K562 (cell line): ENCODE data around the gene MPND. TPM values are rescaled to one million over a fixed set of nuclear protein-coding genes. Genes with fewer than 3 reads are reported as not detected.
A peak's percentile ranks its signal among the peaks of the same experiment; 100 is the strongest.

Experiments
- ATAC-seq: fragments of 200-7000 bp; cut with Tn5 transposase; 3 replicates; pipeline ENCODE4 v1.9.1; 2020; ENCODE audit warnings: moderate library complexity
- BruUV-seq: library from RNA; stranded (reverse); fragments of 400-500 nt; replicated peaks from 2 replicates; lab custom pipeline; 2021; lab: Mats Ljungman, UMichigan
- CTCF ChIA-PET: fragments of 300-600 bp; formaldehyde crosslinking; extraction: SDS; loops from one replicate; lab custom pipeline; 2021; ENCODE audit warnings: low intra/inter-chr PET ratio; lab: Yijun Ruan, JAX
- POLR2A ChIA-PET: fragments of 300-600, 350-650 bp; sonication (Branson Sonifier 250); formaldehyde crosslinking; extraction: SDS; loops from one replicate; lab custom pipeline; 2021; ENCODE audit warnings: antibody characterized with exemption, inconsistent platforms; lab: Yijun Ruan, JAX
- DNase-seq, 4 experiments: peaks; one replicate each; pipeline versions ENCODE4 v3.0.0 to v3.0.0-alpha.2; 2011 to 2018; ENCODE audit warnings: low spot score in 3 of 4, mixed read lengths in 3 of 4; ENCODE audit errors: extremely low read depth in 1 of 4
- FAIRE-seq: peaks from 2 replicates; lab custom pipeline; 2011; peaks lifted over from hg19 to GRCh38; lab: Jason Lieb, UNC
- H2AFZ ChIP-seq: 2 replicates; pipeline ENCODE4 v1.6.0; 2011; ENCODE audit warnings: low read depth, low read length, control low read depth, inconsistent platforms
- H3K27ac ChIP-seq: fragments of 200-600 bp; 3 replicates; pipeline ENCODE4 v1.8.0; 2011; ENCODE audit warnings: low read depth, mild to moderate bottlenecking, control low read depth, inconsistent platforms, low read length, moderate library complexity, mixed read lengths; ENCODE audit errors: extremely low read depth
- H3K27me3 ChIP-seq, 2 experiments: fragments of 300-600 bp in 1 of 2; 2 replicates in 1 of 2; 3 replicates in 1 of 2; pipeline versions ENCODE4 v1.6.0 to v1.8.0; 2011; ENCODE audit warnings: inconsistent platforms in 2 of 2, low read length in 2 of 2, mild to moderate bottlenecking in 1 of 2, mixed read lengths in 1 of 2, moderate library complexity in 1 of 2; ENCODE audit not compliant: control insufficient read depth in 2 of 2, insufficient read depth in 2 of 2
- H3K36me3 ChIP-seq: fragments of 300-600 bp; 3 replicates; pipeline ENCODE4 v1.8.0; 2011; ENCODE audit warnings: mild to moderate bottlenecking, low read length, inconsistent platforms; ENCODE audit not compliant: control insufficient read depth, insufficient read depth
- H3K4me1 ChIP-seq, 2 experiments: fragments of 200-600 bp in 1 of 2; replicated peaks in 1 of 2; 2 replicates in 1 of 2; 3 replicates in 1 of 2; pipeline versions ENCODE4 v1.5.1 to v1.8.0; 2011; ENCODE audit warnings: inconsistent platforms in 2 of 2, low read length in 2 of 2, mild to moderate bottlenecking in 1 of 2, mixed read lengths in 1 of 2, moderate library complexity in 1 of 2; ENCODE audit not compliant: control insufficient read depth in 2 of 2, insufficient read depth in 2 of 2
- H3K4me2 ChIP-seq: 2 replicates; pipeline ENCODE4 v1.6.1; 2011; ENCODE audit warnings: low read length, control low read depth, inconsistent platforms, mixed read lengths; ENCODE audit not compliant: insufficient read depth
- H3K4me3 ChIP-seq: fragments of 200-600 bp; sonication (generic), shearing (Covaris generic); 2 replicates; pipeline ENCODE4 v1.5.1; 2016; ENCODE audit warnings: control low read depth, inconsistent platforms
- H3K79me2 ChIP-seq: fragments of 200-600 bp; 3 replicates; pipeline ENCODE4 v1.8.0; 2011; ENCODE audit warnings: low read length, inconsistent platforms; ENCODE audit not compliant: control insufficient read depth, insufficient read depth
- H3K9ac ChIP-seq, 2 experiments: 2 replicates each; pipeline versions ENCODE4 v1.6.0 to v1.6.1; 2011; ENCODE audit warnings: low read depth in 2 of 2, low read length in 2 of 2, control low read depth in 1 of 2, inconsistent platforms in 1 of 2, mild to moderate bottlenecking in 1 of 2, mixed read lengths in 1 of 2; ENCODE audit not compliant: insufficient read depth in 1 of 2
- H3K9me1 ChIP-seq: one replicate; pipeline ENCODE4 v1.6.0; 2011; ENCODE audit warnings: inconsistent platforms, mild to moderate bottlenecking, low read length, moderate library complexity; ENCODE audit not compliant: control insufficient read depth, insufficient read depth
- H3K9me3 ChIP-seq: replicated peaks from 2 replicates; pipeline ENCODE4 v1.5.1; 2011; ENCODE audit warnings: low read depth, low read length, inconsistent platforms; ENCODE audit not compliant: control insufficient read depth, insufficient read depth
- H4K20me1 ChIP-seq: replicated peaks from 2 replicates; pipeline ENCODE4 v1.6.1; 2011; ENCODE audit warnings: low read length, inconsistent platforms, mixed read lengths; ENCODE audit not compliant: control insufficient read depth, insufficient read depth
- CCAR2 ChIP-seq: fragments of 200-400 bp; formaldehyde crosslinking; IDR thresholded peaks from 2 replicates; pipeline ENCODE4 v1.6.1; 2017; ENCODE audit warnings: mild to moderate bottlenecking, low read depth, low read length
- ID3 ChIP-seq, 2 experiments: fragments of 250-450 bp in 1 of 2; fragments of 450-650 bp in 1 of 2; sonication (Bioruptor Pico) in 1 of 2; IDR thresholded peaks; 2 replicates each; pipeline versions ENCODE4 v1.6.1 to v1.8.0; 2016 to 2021; ENCODE audit warnings: mild to moderate bottlenecking in 2 of 2, moderate library complexity in 2 of 2, missing compliant biosample characterization in 1 of 2, missing genetic modification characterization in 1 of 2
- NR2F6 ChIP-seq: fragments of 450-650 bp; formaldehyde crosslinking; IDR thresholded peaks from 2 replicates; pipeline ENCODE4 v1.4.0; 2020; ENCODE audit warnings: mild to moderate bottlenecking
- PCBP1 ChIP-seq: fragments of 200-400 bp; formaldehyde crosslinking; IDR thresholded peaks from 2 replicates; pipeline ENCODE4 v1.6.1; 2018; ENCODE audit warnings: mild to moderate bottlenecking, low read depth, low read length; ENCODE audit not compliant: poor library complexity, severe bottlenecking
- PRPF4 ChIP-seq: fragments of 200-400 bp; formaldehyde crosslinking; IDR thresholded peaks from one replicate; pipeline ENCODE4 v1.6.1; 2017; ENCODE audit warnings: low read length, low read depth, mild to moderate bottlenecking; ENCODE audit not compliant: insufficient read depth, poor library complexity, severe bottlenecking
- RAD21 ChIP-seq, 2 experiments: fragments of 250-450 bp in 1 of 2; fragments of 450-650 bp in 1 of 2; sonication (Bioruptor Pico) in 1 of 2; formaldehyde crosslinking in 1 of 2; IDR thresholded peaks in 1 of 2; conservative IDR thresholded peaks in 1 of 2; 2 replicates each; pipeline versions ENCODE4 v1.4.0 to v1.8.0; 2020 to 2022; ENCODE audit warnings: mild to moderate bottlenecking in 2 of 2, moderate library complexity in 1 of 2
- REST ChIP-seq, 2 experiments: fragments of 450-650 bp; formaldehyde crosslinking in 1 of 2; IDR thresholded peaks; 2 replicates each; pipeline versions ENCODE4 v1.4.0 to v1.6.1; 2014 to 2020; ENCODE audit warnings: mild to moderate bottlenecking in 2 of 2, borderline replicate concordance in 1 of 2, low read depth in 1 of 2
- ZNF184 ChIP-seq: sonication (generic); formaldehyde crosslinking; IDR thresholded peaks from 2 replicates; pipeline ENCODE4 v1.5.0; 2020; ENCODE audit warnings: missing genetic modification reagents
- ZNF217 ChIP-seq: sonication (generic); formaldehyde crosslinking; IDR thresholded peaks from 2 replicates; pipeline ENCODE4 v1.8.0; 2022; ENCODE audit warnings: mild to moderate bottlenecking, missing genetic modification reagents
- ZSCAN32 ChIP-seq: fragments of 450-650 bp; formaldehyde crosslinking; IDR thresholded peaks from 2 replicates; pipeline ENCODE4 v1.4.0; 2020; ENCODE audit warnings: mild to moderate bottlenecking, moderate library complexity
- WGBS: fragments of 100-300 bp; shearing (Covaris generic); methylation state at CpG from one replicate; pipeline ENCODE4 v1.1.6; 2016; ENCODE audit warnings: low coverage, mixed read lengths; ENCODE audit not compliant: insufficient coverage; ENCODE audit errors: missing lambda C conversion rate; 5-methylcytosine and 5-hydroxymethylcytosine counted together
- in situ Hi-C: fragments of 300-500 bp; cut with MboI; formaldehyde crosslinking; loops from 4 replicates; pipeline ENCODE4 v1.15.0; 2018; ENCODE audit warnings: inconsistent platforms, mixed read lengths
- intact Hi-C: fragments of 100-400 bp; cut with micrococcal nuclease; formaldehyde crosslinking; loops from 2 replicates; pipeline ENCODE4 v1.14.2; 2022
- polyA plus RNA-seq, 8 experiments: library from polyadenylated mRNA; depleted of rRNA in 4 of 8; stranded (reverse) in 5 of 8; unstranded in 3 of 8; fragments of >200 nt; fragmentation: Nextera tagmentation in 2 of 8; fragmentation: Illumina TruSeq in 1 of 8; extraction: Ambion mirVana in 2 of 8; extraction: Trizol in 1 of 8; gene quantifications; 2 replicates each; pipeline versions ENCODE4 v1.2.1 to v1.2.3, GENCODE V29; 2011 to 2014; ENCODE audit warnings: inconsistent platforms in 1 of 8, missing spikeins in 1 of 8
- total RNA-seq, 7 experiments: library from RNA; depleted of rRNA in 6 of 7; stranded (reverse); fragments of >200 nt in 6 of 7; fragmentation: Illumina TruSeq in 2 of 7; extraction: Trizol in 2 of 7; gene quantifications; 2 replicates each; pipeline versions ENCODE4 v1.2.1 to v1.2.3, GENCODE V29; 2011 to 2021; ENCODE audit warnings: low replicate concordance in 1 of 7
- TF ChIP-seq, protein P1 (sequence below): fragments of 250-450 bp; sonication (Bioruptor Pico); IDR thresholded peaks from 2 replicates; pipeline ENCODE4 v1.4.0; 2020

The MPND gene
- total and polyA plus RNA-seq, 9 of the 15 experiments (the other 6 are each of a cell fraction or from before 2014, with no cell fraction given) = 0.25 to 14.0 (median 3.9) TPM

DNA sequence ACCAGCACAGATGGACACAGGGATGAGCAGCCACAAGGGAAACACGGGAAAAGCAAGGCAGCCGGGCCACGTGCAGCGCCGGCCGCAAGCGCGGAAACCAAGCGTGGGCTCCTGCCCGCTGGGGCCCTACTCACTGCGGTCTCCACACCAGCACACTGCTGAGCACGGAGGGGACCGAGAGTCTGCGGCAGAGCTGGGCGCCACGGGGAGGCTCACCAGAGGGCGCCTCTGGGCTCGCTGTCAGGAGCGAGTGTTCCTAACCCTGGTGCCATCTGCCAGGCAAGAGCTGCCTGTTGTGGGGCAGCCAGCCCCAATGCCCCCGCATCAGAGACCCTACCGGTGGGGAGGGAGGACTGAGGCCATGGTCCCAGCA is 26.5 kb downstream of the MPND start:
- WGBS = 63% methylated on average over 15 of the region's 21 CpGs
- FAIRE-seq = no peak
- peak overlapping the region; percentile 47 to 89; a peak in 3 of 4 replicates for H3K9ac ChIP-seq
- TF ChIP-seq ZNF217 (CRISPR knock-in tag) = no peak
- TF ChIP-seq ZNF184 = no peak
- peak; percentile 45 for TF ChIP-seq PCBP1
- TF ChIP-seq ID3 (CRISPR knock-in tag; IDR thresholded peaks at IDR 0.05) = no peak
- TF ChIP-seq ID3 (tag; IDR thresholded peaks at IDR 0.05) = no peak
- peak; percentile 36; the same call in 1 of the 2 replicates for TF ChIP-seq REST (IDR thresholded peaks at IDR 0.05; ENCODE audit: borderline replicate concordance)
- TF ChIP-seq REST (CRISPR knock-in tag; IDR thresholded peaks at IDR 0.05; ENCODE audit: low read depth) = no peak
- TF ChIP-seq, protein P1, sequence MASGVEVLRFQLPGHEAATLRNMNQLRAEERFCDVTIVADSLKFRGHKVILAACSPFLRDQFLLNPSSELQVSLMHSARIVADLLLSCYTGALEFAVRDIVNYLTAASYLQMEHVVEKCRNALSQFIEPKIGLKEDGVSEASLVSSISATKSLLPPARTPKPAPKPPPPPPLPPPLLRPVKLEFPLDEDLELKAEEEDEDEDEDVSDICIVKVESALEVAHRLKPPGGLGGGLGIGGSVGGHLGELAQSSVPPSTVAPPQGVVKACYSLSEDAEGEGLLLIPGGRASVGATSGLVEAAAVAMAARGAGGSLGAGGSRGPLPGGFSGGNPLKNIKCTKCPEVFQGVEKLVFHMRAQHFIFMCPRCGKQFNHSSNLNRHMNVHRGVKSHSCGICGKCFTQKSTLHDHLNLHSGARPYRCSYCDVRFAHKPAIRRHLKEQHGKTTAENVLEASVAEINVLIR = no peak
- TF ChIP-seq NR2F6 (CRISPR knock-in tag) = no peak
- TF ChIP-seq PRPF4 = no peak
- TF ChIP-seq RAD21 (CRISPR knock-in tag; conservative IDR thresholded peaks at IDR 0.05 in 1 of 2, IDR thresholded peaks at IDR 0.05 in 1 of 2) = peak; percentile 24 to 51; a peak in 3 of 4 replicates
- TF ChIP-seq ZSCAN32 (CRISPR knock-in tag) = no peak
- TF ChIP-seq CCAR2 = no peak

More for the DNA sequence above, 26.5 kb downstream of the MPND start:
- Histone ChIP-seq H3K9me1 (no peaks in the 10 kb centered on the region), H3K36me3 (peaks cover 72% of the 10 kb centered on the region; the same call in 2 of the 3 replicates), H3K4me1 (peaks cover 53 to 92% of the 10 kb centered on the region in 2 experiments), H3K79me2 (peaks cover 80% of the 10 kb centered on the region), H3K27ac (peak overlapping the region; percentile 67; the same call in 2 of the 3 replicates), H3K4me3 (no peak overlapping the region), H4K20me1 (no peaks in the 10 kb centered on the region; the same call in 1 of the 2 replicates), H3K27me3 (no peaks in the 10 kb centered on the region), H2AFZ (no peak overlapping the region), H3K4me2 (peak overlapping the region; percentile 49), H3K9me3 (no peaks in the 10 kb centered on the region)
- POLR2A ChIA-PET = interaction anchor here (0.7 kb wide), 1 partner anchor 22 kb away, joined by 3 read pairs; no protein-coding TSS in a partner anchor
- CTCF ChIA-PET = no interaction called here
- intact Hi-C loops (no loop called here), in situ Hi-C loops (no loop called here)
- ATAC-seq = peak; percentile 15; the same call in 1 of the 3 replicates
- peak in 1 of 4 experiments; percentile 34 for DNase-seq
- BruUV-seq = no TSS peak
